ENCODE results near the gene SLC25A31. TPM values are rescaled to one million over a fixed set of nuclear protein-coding genes. Genes with fewer than 3 reads are reported as not detected.

SLC25A31 gene
- polyA plus RNA-seq, 1 donor from 2014 or later, result 0.28 TPM

GRCh38 chr4:127780598-127780997, 50.4 kb downstream of the SLC25A31 start:
- H3K27ac ChIP-seq (ENCODE audit: low read length), result no peak overlapping the region
- no peak overlapping the region for H3K4me3 ChIP-seq (ENCODE audit: low read length)
- no peaks in the 10 kb centered on the region for H3K9me3 ChIP-seq (ENCODE audit: low read length)
- no peak overlapping the region for H2AFZ ChIP-seq (ENCODE audit: low read depth, low read length)
- H3K27me3 ChIP-seq (ENCODE audit: insufficient read depth, low read depth, low read length), result no peaks in the 10 kb centered on the region
- H3F3A ChIP-seq (ENCODE audit: insufficient read depth, low read length, poor library complexity, severe bottlenecking), result no peaks in the 10 kb centered on the region
- peaks cover 19% of the 10 kb centered on the region for H3K79me2 ChIP-seq (replicated peaks; ENCODE audit: insufficient read depth, low read length)
- H3K36me3 ChIP-seq (ENCODE audit: insufficient read depth, low read length), result no peaks in the 10 kb centered on the region
- H4K20me1 ChIP-seq (ENCODE audit: insufficient read depth), result no peaks in the 10 kb centered on the region
- TF ChIP-seq EZH2 (IDR thresholded peaks at IDR 0.05; ENCODE audit: borderline replicate concordance, insufficient read depth, low read length, poor library complexity, severe bottlenecking), result no peak
- no peak for TF ChIP-seq SMC3 (conservative IDR thresholded peaks at IDR 0.05; ENCODE audit: poor library complexity)
- TF ChIP-seq MXI1 (conservative IDR thresholded peaks at IDR 0.05; ENCODE audit: poor library complexity, severe bottlenecking), result no peak
- TF ChIP-seq EP300 (conservative IDR thresholded peaks at IDR 0.05; ENCODE audit: poor library complexity, severe bottlenecking), result no peak
- TF ChIP-seq CTCF (IDR thresholded peaks at IDR 0.05; ENCODE audit: poor library complexity, severe bottlenecking), result no peak
- no peak for TF ChIP-seq RAD21 (conservative IDR thresholded peaks at IDR 0.05)
- no peak for TF ChIP-seq REST (IDR thresholded peaks at IDR 0.05; ENCODE audit: borderline replicate concordance)
- no peak for TF ChIP-seq POLR2AphosphoS5 (IDR thresholded peaks at IDR 0.05)
- no peak for TF ChIP-seq TAF1 (IDR thresholded peaks at IDR 0.05; ENCODE audit: low read depth)
- H3K9ac ChIP-seq (ENCODE audit: low read length), result no peak overlapping the region
- no peak overlapping the region for H3K4me2 ChIP-seq (ENCODE audit: low read length)
- no peaks in the 10 kb centered on the region for H3K9me2 ChIP-seq (ENCODE audit: insufficient read depth, low read length)

DNA sequence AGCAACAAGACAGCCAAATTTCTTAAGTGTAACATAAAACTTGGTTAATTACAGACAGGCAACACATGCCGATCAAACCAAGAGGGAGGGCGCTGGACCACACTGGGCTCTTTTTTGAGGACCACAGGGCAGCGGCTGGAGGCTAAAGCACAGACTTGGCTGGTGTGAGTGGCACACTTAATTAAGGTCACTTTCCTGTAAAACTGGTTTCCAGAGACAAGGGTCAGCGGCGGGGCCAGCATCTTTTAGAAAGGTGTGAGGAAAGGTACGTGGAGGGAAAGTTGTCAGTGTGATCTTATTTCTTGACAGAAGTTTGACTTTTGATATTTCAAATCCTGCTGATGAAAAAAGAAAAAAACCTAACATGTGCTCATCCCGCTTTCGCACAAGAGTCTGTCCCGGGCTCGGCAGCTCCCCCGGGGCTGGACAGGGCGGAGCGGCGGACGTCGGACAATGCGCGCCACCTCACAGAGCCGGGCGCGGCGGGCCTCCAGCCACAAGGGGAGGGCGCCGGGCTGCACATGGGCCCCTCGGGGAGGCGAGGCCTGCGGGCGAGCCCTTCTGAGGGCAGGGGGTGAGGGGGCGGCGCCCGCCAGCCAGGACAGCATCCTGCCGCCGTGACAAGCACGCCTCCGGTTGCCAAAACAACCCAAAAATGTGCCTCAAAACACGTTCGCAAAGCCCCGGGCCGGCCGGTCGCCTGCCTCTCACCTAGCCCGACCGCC, 51.3 kb downstream of the SLC25A31 start:
- peak overlapping the region; percentile 70 for H2AFZ ChIP-seq (ENCODE audit: low read depth, low read length)
- TF ChIP-seq MXI1 (conservative IDR thresholded peaks at IDR 0.05; ENCODE audit: poor library complexity, severe bottlenecking), result no peak
- no peak for TF ChIP-seq POLR2AphosphoS5 (IDR thresholded peaks at IDR 0.05)
- TF ChIP-seq CTCF (IDR thresholded peaks at IDR 0.05; ENCODE audit: poor library complexity, severe bottlenecking), result no peak
- no peak for TF ChIP-seq SMC3 (conservative IDR thresholded peaks at IDR 0.05; ENCODE audit: poor library complexity)
- no peak for TF ChIP-seq EP300 (conservative IDR thresholded peaks at IDR 0.05; ENCODE audit: poor library complexity, severe bottlenecking)
- TF ChIP-seq TAF1 (IDR thresholded peaks at IDR 0.05; ENCODE audit: low read depth), result no peak
- TF ChIP-seq REST (IDR thresholded peaks at IDR 0.05; ENCODE audit: borderline replicate concordance), result no peak
- no peak for TF ChIP-seq EZH2 (IDR thresholded peaks at IDR 0.05; ENCODE audit: borderline replicate concordance, insufficient read depth, low read length, poor library complexity, severe bottlenecking)
- H3K4me2 ChIP-seq (ENCODE audit: low read length), result no peak overlapping the region
- no peaks in the 10 kb centered on the region for H3K36me3 ChIP-seq (ENCODE audit: insufficient read depth, low read length)
- H3K9ac ChIP-seq (ENCODE audit: low read length), result peak overlapping the region; percentile 86
- no peaks in the 10 kb centered on the region for H3K9me2 ChIP-seq (ENCODE audit: insufficient read depth, low read length)
- H3K4me3 ChIP-seq (ENCODE audit: low read length), result peak overlapping the region; percentile 95
- no peaks in the 10 kb centered on the region for H3F3A ChIP-seq (ENCODE audit: insufficient read depth, low read length, poor library complexity, severe bottlenecking)
- H3K27me3 ChIP-seq (ENCODE audit: insufficient read depth, low read depth, low read length), result no peaks in the 10 kb centered on the region
- no peaks in the 10 kb centered on the region for H4K20me1 ChIP-seq (ENCODE audit: insufficient read depth)
- peak overlapping the region; percentile 84 for H3K27ac ChIP-seq (ENCODE audit: low read length)
- H3K79me2 ChIP-seq (replicated peaks; ENCODE audit: insufficient read depth, low read length), result peaks cover 26% of the 10 kb centered on the region
- no peaks in the 10 kb centered on the region for H3K9me3 ChIP-seq (ENCODE audit: low read length)
